GM18517 (cell line): Measurements from ENCODE around the gene SHC3.

ENCODE experiments used
- ATAC-seq: cut with Tn5 transposase; IDR thresholded peaks from one replicate; pipeline ENCODE4 v1.9.1; 2021; ENCODE audit warnings: mild to moderate bottlenecking, moderate library complexity; ENCODE audit not compliant: unreplicated experiment

Gene SHC3

GRCh38 chr9:89187541-89187940, 8.9 kb upstream of the SHC3 start:
- ATAC-seq = no peak

- no peak for ATAC-seq
These were observed 8.3 kb upstream of the SHC3 start for GRCh38 chr9:89186960-89187359.

GRCh38 chr9:89185980-89186379, 7.4 kb upstream of the SHC3 start:
- ATAC-seq = no peak

- no peak for ATAC-seq
These were observed 4.5 kb upstream of the SHC3 start for GRCh38 chr9:89183146-89183545.

- no peak for ATAC-seq
These were observed 3.8 kb upstream of the SHC3 start for GRCh38 chr9:89182369-89182768.

GRCh38 chr9:89179895-89180734, 1.5 kb upstream of the SHC3 start:
- no peak for ATAC-seq

GRCh38 chr9:89179540-89179894, 899 bp upstream of the SHC3 start:
- ATAC-seq = no peak

GRCh38 chr9:89178830-89179539, 367 bp upstream of the SHC3 start:
- ATAC-seq = no peak

- ATAC-seq = no peak
These were observed 1.3 kb downstream of the SHC3 start for GRCh38 chr9:89177012-89177943.

GRCh38 chr9:89175828-89176261, 2.8 kb downstream of the SHC3 start:
- no peak for ATAC-seq

GRCh38 chr9:89174291-89174690, 4.3 kb downstream of the SHC3 start:
- ATAC-seq = no peak

GRCh38 chr9:89173072-89173471, 5.5 kb downstream of the SHC3 start:
- ATAC-seq = no peak

GRCh38 chr9:89172398-89172797, 6.2 kb downstream of the SHC3 start:
- no peak for ATAC-seq

- no peak for ATAC-seq
These were observed 6.9 kb downstream of the SHC3 start for GRCh38 chr9:89171693-89172092.

- no peak for ATAC-seq
These were observed 7.4 kb downstream of the SHC3 start for GRCh38 chr9:89171231-89171630.

GRCh38 chr9:89168901-89169813, 9.5 kb downstream of the SHC3 start:
- ATAC-seq = no peak

GRCh38 chr9:89167788-89168187, 10.8 kb downstream of the SHC3 start:
- no peak for ATAC-seq

GRCh38 chr9:89166852-89167251, 11.8 kb downstream of the SHC3 start:
- ATAC-seq = no peak

- no peak for ATAC-seq
These were observed 12.7 kb downstream of the SHC3 start for GRCh38 chr9:89165880-89166279.

- no peak for ATAC-seq
These were observed 13.3 kb downstream of the SHC3 start for GRCh38 chr9:89165341-89165740.
